ENCODE measurements around the gene CARNS1.
"Not testable (repeated sequence)": the region's sequence is repeated elsewhere in the genome, so short reads cannot be mapped to it uniquely, and the experiment has no call there.

Gene CARNS1

GRCh38 chr11:67445515-67445914, 30.0 kb downstream of the CARNS1 start:
- no peak for DNase-seq

GRCh38 chr11:67448220-67448609, 32.7 kb downstream of the CARNS1 start:
- no peak for DNase-seq

GRCh38 chr11:67449116-67449844, 33.8 kb downstream of the CARNS1 start:
- no peak for DNase-seq

- DNase-seq = no peak
Measured at GRCh38 chr11:67450796-67451657, 35.5 kb downstream of the CARNS1 start.

- DNase-seq = no peak
Measured at GRCh38 chr11:67451658-67451976, 36.1 kb downstream of the CARNS1 start.

- DNase-seq = no peak
Measured at GRCh38 chr11:67452141-67452952, 36.9 kb downstream of the CARNS1 start, which contains the start of gene GPR152. GPR152 (minus strand) TSS chr11:67452729; CDS start chr11:67452724, 5 bp downstream.

GRCh38 chr11:67453816-67454732, 38.6 kb downstream of the CARNS1 start:
- no peak for DNase-seq

- no peak for DNase-seq
Measured at GRCh38 chr11:67455054-67455453, 39.6 kb downstream of the CARNS1 start, which contains the start of gene CABP4. CABP4 (plus strand) TSS chr11:67455354; CDS start chr11:67455424, 70 bp downstream.

- no peak for DNase-seq
Measured at GRCh38 chr11:67456068-67456705, 40.7 kb downstream of the CARNS1 start.

GRCh38 chr11:67457453-67457852, 42.0 kb downstream of the CARNS1 start:
- no peak for DNase-seq

GRCh38 chr11:67458266-67458665, 42.8 kb downstream of the CARNS1 start:
- no peak for DNase-seq

- no peak for DNase-seq
Measured at GRCh38 chr11:67463186-67463585, 47.7 kb downstream of the CARNS1 start.

- no peak for DNase-seq
Measured at GRCh38 chr11:67463680-67464410, 48.4 kb downstream of the CARNS1 start.

GRCh38 chr11:67464411-67465188, 49.1 kb downstream of the CARNS1 start:
- DNase-seq = peak; percentile 86

GRCh38 chr11:67465189-67465510, 49.7 kb downstream of the CARNS1 start:
- DNase-seq = no peak

- DNase-seq = not testable (repeated sequence)
Measured at GRCh38 chr11:67465530-67465929, 50.1 kb downstream of the CARNS1 start.

- DNase-seq = no peak
Measured at GRCh38 chr11:67466367-67466766, 50.9 kb downstream of the CARNS1 start.

GRCh38 chr11:67466962-67467771, 51.7 kb downstream of the CARNS1 start:
- no peak for DNase-seq

GRCh38 chr11:67468056-67468455, 52.6 kb downstream of the CARNS1 start:
- no peak for DNase-seq
